C4-2B (cell line): Measurements from ENCODE around the gene STAB1.

Experiments used
- H3K27ac ChIP-seq: fragments of 450-650 bp; 2 replicates; pipeline ENCODE4 v1.5.1; 2017
- CTCF ChIP-seq: fragments of 450-650 bp; conservative IDR thresholded peaks from 2 replicates; pipeline ENCODE4 v1.5.1; 2017; ENCODE audit warnings: mild to moderate bottlenecking
- ZFX ChIP-seq: fragments of 450-650 bp; IDR thresholded peaks from 2 replicates; pipeline ENCODE4 v1.6.1; 2017

The STAB1 gene

GRCh38 chr3:52520141-52520667 lies 25.1 kb downstream of the STAB1 start:
- TF ChIP-seq ZFX (no peak), CTCF (no peak)
- no peak overlapping the region for H3K27ac ChIP-seq

GRCh38 chr3:52520716-52521487 lies 25.8 kb downstream of the STAB1 start:
- H3K27ac ChIP-seq, result no peak overlapping the region
- TF ChIP-seq ZFX (no peak), CTCF (no peak)

GRCh38 chr3:52521488-52521824 lies 26.3 kb downstream of the STAB1 start:
- TF ChIP-seq CTCF (no peak), ZFX (no peak)
- H3K27ac ChIP-seq, result no peak overlapping the region

GRCh38 chr3:52521881-52522650 lies 26.9 kb downstream of the STAB1 start:
- H3K27ac ChIP-seq, result no peak overlapping the region
- TF ChIP-seq CTCF (no peak), ZFX (no peak)

GRCh38 chr3:52522651-52523251 lies 27.6 kb downstream of the STAB1 start:
- H3K27ac ChIP-seq, result no peak overlapping the region
- TF ChIP-seq ZFX (no peak), CTCF (no peak)

- TF ChIP-seq ZFX, result no peak
- TF ChIP-seq CTCF, result no peak
- H3K27ac ChIP-seq, result no peak overlapping the region
Measured at GRCh38 chr3:52523386-52524257, 28.5 kb downstream of the STAB1 start.
